SHP77 treated with DMSO at 0.1 percent for 48 hours (cell line): ENCODE results near the gene KLF13.

Experiments
- DNase-seq: peaks from one replicate; lab custom pipeline; 2025; lab: John Stamatoyannopoulos, UW

Gene KLF13

GRCh38 chr15:31381801-31382712 lies 55.4 kb downstream of the KLF13 start:
- no peak for DNase-seq

GRCh38 chr15:31382713-31383045 lies 56.0 kb downstream of the KLF13 start:
- no peak for DNase-seq

DNA sequence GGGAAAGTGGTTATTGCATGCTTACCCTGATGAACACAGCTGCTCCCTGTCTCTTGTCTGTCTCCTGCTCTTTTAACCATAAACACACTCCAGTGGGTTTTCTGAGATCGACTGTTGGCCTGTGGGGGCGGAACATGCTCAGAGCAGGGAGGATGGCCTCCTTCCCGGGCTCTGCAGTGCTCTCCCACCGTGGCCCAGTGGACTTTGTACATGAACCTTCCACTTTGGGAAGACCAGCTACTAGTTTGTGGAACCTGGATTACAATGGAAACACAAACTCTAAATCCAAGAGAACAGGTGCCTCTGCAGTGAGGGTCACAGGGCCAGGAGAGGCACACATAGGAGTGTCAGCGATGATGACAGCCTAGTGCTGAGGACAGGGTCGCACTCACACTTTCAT lies 56.5 kb downstream of the KLF13 start:
- no peak for DNase-seq

DNA sequence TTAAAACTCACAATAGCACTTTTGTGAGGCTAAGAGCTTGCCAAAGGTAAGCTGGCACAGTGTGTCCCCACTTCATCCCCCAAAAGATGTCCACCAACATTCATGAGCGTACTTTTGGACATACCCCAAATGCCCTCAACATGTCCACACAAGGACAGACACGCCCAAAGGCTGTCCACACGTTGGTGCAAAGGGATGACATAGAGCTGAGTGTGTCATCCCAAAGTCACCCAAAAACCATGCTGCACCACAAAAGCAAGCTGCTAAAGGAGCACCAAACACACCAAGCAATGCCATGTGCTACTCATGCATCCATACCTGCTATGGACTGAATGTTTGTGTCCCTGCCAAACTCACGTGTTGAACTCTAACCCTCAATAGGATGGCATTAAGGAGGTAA lies 57.9 kb downstream of the KLF13 start:
- DNase-seq = no peak

DNA sequence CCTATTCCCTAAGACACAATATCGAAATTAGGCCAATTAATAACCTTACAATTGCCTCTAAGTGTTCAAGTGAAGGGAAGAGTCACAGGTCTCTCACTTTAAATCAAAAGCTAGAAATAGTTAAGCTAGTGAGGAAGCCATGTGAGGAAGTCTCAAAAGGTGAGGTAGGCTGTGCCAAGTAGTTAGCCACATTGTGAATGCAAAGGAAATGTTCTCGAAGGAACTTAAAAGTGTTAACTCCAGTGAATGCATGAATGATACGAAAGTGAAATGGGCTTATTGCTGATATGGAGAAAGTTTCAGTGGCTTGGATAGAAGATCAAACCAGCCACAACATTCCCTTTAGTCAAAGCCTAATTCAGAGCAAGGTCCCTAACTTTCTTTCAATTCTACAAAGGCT lies 59.1 kb downstream of the KLF13 start:
- no peak for DNase-seq

GRCh38 chr15:31387092-31387478 lies 60.5 kb downstream of the KLF13 start:
- no peak for DNase-seq

DNA sequence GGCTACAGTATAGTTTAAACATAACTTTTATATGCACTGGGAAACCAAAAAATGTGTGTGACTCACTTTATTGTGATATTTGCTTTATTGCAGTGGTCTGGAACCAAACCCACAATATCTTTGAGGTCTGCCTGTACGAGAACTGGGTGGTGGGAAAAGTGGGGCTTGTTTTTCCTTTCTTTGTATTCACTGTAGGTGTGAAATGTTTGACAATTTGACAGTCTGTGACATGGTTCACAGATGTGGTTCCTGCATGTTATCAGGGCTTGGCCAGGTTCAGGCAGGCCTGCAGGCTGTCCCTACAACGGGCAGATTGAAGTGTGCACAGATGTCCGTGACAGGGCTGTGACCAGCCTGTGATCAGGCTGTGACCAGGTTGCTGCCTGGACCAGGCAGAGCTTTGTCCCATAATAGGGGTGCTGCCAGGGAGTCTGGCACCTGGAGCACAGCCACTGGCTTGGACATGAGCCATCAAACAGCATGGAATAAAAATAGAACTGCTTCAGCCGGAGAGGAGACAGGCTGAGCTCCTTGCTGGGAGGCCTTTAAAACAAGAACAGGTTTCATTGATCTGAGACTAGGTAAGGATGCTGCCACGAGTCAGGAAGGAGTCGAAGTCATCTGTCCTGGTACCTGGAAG lies 61.0 kb downstream of the KLF13 start:
- DNase-seq = peak; percentile 79

- no peak for DNase-seq
These were observed 62.9 kb downstream of the KLF13 start for GRCh38 chr15:31389576-31389975.

DNA sequence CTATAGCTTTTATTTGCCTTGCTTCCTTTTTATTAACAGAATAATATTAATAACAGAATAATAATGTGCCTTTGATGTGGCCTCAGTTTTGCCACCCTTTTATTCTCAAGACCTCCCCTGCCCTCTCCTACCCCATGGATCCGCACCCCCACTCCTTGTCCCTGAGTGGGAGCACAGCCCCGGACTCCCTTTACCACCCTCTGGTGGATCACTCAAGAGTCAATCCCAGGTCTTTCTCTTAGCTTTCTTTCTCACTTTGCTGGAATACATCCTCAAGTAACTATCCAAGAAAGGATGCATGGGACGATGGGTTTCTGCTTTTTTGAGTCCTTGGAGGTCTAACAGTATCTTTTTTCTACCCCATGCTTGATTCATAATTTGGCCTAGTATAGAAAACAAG lies 63.4 kb downstream of the KLF13 start:
- DNase-seq = no peak

DNA sequence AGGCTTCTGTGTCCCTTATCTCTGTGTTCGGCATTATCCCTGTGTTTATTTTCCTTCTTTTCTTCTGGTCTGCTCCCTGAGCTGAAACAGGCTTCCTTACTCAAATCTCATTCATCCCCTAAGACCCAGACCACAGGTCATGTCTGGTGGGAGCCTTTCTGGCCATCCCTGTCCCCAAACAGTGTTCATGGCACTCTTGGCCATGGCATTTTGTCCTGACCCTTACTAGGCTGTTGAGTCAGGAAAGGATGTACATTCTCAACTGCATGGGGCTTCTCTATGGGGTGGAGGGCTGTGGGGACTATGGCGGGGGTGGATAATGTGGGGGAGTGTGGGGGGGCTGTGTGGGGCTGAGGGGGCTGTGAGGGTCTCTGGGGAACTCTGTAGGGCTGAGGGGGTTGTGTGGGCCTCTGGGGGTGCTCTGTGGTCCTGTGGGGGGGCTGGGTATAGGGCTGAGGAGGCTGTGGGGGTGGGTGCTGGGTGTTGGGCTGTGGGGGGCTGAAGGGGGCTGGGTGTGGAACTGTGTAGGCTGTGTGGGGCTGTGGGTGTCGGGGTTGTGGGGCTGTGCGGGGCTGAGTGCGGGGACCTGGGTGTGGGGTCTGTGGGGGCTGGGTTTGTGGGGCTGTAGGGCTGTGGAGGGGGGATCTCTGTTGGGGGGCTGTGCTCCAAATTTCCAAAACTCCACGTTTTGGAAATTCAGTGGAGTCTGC lies 64.3 kb downstream of the KLF13 start:
- no peak for DNase-seq

- no peak for DNase-seq
These were observed 65.3 kb downstream of the KLF13 start for GRCh38 chr15:31391687-31392671.

GRCh38 chr15:31392761-31393401 lies 66.2 kb downstream of the KLF13 start:
- DNase-seq = no peak

DNA sequence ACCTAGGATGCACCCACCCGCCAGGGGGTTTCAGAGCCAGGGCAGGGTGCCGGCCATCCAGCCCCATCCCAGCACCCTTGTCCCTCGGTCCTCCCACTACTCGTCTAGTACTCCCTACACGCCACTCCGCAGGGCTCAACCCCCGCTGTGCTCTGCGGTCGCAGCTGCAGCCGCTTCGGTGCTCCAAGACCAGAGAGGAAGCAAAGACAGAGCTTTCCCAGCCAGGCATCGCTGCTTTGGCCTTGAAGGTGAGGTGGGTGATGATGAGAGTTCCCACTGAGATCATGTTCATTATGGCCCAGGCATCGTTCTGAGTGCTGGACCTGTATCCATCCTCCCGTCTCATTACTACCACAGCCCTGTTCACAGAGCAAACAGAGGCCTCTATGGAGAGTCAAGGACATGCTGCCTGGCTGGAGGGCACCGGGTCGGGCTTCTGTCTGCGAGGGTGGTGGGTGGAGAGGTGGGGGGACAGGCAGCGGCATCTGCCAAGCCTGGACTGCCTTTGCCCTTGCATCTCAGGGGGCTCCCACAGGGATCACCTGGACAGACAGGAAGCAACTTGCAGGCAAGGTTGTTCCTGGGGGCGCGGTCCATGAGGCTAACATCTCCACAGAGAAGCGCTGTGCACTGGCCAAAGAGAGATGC lies 66.9 kb downstream of the KLF13 start:
- no peak for DNase-seq

GRCh38 chr15:31396881-31397560 lies 70.4 kb downstream of the KLF13 start:
- peak; percentile 80 for DNase-seq

GRCh38 chr15:31397851-31398661 lies 71.4 kb downstream of the KLF13 start:
- no peak for DNase-seq

- no peak for DNase-seq
These were observed 72.2 kb downstream of the KLF13 start for GRCh38 chr15:31398677-31399301.

- no peak for DNase-seq
These were observed 73.0 kb downstream of the KLF13 start for GRCh38 chr15:31399544-31400171.

DNA sequence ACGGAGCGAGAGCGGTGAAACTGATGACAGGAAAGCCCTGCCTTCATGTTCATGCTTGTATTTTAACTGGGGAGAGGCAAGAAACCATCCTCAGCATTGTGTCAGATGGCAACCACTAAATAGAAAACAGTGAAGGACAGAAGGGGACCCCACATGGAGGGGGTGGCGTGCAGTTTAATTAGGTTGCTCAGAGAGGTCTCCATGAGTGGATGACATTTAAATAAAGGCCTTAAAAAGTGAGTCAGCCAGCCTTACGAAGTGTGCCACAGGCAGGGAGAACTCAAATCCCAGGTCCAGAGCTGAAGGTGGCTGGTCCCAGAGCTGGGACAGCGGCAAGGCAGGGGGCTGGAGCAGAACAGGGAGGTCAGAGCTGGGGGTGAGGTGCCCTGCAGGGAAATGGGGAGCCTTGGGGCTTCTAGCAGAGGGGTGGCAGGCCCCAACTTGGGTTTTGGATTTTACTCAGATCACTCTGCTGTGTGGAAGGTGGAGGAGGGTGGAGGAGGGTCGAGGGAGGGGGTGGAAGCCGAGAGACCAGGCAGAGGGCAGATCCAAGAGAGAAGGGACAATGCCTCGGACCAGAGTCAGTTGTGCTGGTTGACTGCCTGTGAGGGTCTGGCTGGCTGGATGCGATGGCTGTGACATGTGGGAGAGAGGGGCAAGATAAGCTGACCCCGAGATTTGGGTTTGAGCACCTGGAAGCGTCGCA lies 73.7 kb downstream of the KLF13 start:
- DNase-seq = no peak
